ENCODE measurements around the gene BMF.
"Not testable (repeated sequence)": the region's sequence is repeated elsewhere in the genome, so short reads cannot be mapped to it uniquely, and the experiment has no call there.

The BMF gene

DNA sequence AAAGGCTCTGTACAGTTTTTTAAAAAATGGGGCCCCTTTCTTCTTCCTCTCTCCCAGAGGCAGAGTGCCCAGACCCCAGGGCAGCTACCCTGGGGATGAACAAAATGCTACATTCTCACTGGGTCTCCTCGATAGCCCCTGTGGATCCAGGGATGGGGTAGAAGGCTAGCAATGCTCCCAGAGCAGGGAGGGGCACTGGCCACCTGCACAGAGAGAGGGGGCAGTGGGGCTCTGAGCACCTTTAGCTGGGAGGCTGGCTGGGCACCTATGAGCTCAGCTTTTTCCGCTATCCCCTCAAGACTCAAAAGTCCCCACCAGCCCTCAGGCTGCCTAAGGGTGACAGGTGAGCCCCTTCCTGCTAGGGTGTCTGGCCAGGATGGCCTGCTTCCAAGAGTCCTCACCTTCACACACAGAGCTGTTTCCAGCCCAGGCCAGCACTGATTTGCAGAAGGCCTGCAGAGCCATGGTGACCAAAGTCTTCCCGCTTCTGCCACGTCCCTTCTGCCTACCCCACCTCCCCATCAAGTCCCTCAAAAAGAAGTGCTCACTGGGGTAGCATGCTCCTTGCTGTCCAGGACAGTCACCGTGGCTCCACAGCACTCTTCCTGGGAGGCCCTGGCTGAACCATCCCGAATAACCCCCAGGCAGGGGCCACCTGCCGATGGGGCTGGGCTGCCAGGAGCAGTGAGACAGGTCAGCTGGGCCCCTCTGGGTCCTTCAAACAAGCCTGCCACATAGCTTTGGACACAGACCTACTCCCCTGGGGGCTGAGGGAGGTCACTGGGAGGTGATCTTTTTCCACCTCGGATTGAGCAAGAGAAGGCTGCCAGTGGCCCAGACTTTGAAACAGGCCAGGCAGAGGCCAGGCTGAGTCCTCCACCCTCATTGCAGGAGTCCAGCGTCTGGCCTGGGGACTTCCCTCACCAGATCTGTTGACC lies 20.4 kb downstream of the BMF start:
- DNase-seq, result no peak

DNA sequence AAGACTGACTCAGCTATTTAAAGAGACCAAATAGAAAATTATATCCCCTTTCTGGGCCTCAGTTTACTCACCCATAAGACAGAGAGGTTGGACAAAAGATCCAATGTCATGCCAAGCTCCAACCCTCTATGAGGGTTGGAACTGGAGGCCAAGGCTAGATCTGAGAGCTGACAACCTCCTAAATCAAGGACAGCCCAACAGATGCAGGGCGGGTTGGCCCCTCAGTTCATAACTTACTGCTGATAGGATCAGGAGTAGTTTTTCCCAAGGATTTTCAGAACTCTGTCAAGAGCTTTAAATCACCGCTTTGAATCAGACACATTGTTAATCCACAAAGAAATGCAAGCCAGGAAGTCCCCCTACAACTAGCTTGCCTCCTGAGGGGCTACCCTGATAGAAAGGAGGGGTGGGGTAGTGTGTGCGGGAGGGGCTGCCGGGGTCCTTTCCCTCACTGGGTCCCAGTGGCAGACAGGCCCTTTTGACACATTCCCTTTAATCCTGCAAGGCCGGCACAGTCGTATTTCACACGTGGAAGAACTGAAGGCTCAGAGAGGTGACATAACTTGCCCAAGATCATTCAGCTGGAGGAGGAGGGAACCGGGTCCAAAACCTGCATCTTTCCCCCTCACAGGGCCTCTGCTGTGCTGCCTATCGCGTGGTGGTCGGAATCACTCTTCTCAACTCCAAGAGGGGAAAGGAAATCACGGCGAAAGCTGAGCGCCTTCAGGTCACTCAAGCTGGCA lies 21.4 kb downstream of the BMF start:
- DNase-seq, result no peak

DNA sequence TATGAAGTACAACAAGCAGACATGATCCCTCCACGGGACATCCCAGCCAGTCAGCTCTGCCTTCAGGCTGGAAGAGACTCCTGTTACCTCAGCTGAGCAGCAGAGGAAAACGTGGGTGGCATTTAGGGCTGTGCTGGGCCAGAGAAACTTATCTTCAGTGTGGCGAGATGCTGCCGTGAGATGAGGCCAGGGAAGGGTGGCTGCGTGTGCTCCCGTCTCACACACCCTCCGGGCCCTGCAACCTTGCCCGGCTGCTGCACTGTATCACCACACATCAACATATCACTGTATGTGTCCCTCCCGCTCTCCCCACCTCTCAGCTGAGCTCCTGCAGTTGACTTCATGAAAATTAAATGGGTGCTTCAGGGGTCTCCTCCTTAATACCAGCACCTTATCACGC lies 23.4 kb downstream of the BMF start:
- DNase-seq, result peak; percentile 86

DNA sequence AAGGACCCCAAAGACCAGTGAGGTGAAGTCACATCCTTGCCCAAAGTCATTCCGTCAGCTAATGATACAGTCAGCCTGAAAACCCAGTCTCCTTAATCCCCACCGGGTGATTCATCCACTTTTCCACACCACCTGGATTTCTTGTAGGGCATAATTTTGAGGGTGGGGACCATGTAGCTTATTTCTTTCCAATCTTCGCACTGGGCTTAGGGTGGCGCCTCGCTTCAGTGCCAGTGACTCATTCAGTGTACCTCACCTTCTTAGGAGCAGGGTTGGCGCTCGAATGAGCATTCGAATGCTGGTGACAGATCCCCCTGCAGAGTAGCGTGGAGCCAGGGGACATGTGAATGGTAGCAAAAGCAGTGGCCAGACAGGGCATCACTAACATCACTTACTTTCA lies 24.0 kb downstream of the BMF start:
- DNase-seq, result no peak

DNA sequence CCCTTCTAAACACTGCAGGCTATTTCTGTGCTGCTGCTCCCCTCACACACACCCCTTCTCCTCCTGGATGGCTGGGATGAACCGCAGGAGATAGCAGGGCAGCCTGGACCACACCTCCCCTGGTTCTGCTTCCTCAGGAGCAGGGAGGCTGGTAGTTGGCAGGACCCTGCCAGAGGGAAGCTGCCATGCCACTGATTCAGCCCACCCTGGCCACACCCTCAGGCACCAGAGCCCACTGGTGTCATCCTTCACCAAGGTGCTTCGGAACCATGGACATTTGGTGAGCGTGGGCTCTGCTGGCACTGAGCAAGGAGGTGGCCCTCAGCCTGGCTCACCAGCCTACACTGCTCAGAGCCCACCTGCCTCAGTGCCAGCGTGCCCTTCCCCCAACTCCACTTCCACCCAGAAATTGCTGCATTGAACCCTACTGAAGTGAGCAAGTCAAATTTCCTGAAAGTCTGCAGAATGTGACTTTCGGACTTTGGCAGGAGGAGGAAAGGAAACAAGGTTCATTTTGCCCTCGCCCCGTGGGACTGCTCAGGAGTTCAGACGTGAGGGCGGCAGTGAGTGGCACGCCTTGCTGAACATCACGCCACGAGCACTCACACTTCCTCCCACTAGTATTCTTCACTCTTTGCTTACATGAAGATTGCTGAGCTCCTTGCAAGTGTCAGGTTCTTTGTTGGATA lies 26.3 kb downstream of the BMF start:
- DNase-seq, result no peak

DNA sequence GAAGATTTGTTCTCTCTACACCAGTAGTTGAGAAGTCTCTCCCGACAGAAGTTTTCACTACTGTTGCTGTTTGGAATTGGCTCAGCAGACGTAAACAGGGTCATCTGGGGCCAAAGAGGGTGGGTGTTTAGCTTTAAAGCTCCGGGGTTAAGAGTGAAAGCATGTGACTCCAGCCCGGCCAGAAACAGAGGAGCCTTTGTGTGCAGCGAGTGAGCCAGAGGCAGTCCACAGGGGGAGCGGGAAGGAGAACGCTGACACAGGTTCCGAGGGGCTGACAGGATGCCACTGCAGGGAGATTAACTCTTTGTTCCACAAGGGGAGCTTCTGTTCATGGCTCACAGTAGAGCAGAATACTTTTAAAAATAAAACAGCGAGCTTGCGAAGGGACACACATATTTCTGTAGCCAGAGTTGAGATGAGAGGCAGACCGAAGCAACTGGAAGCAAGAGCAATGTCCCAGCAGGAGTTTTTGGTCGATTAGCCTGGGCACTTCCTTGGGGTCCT lies 26.9 kb downstream of the BMF start:
- DNase-seq, result peak; percentile 59

DNA sequence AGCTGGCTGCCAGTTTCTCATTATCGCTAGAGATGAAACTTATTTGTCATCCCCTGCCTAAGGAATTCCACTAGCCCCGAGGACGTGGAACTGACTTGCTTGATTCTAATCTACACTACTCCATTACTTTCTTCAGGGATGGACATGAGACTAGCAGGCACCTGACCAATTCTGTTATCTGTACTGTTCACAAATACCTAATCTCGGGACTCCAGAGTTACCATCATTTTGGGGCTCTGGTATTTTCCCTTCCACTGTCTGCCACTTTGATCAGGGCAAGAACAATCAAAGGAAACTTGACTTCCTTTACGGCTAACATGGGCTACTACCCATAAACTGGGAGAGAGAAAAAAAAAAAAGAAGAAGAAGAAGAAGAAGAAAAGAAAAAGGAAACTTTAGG lies 27.8 kb downstream of the BMF start:
- peak; percentile 66 for DNase-seq

DNA sequence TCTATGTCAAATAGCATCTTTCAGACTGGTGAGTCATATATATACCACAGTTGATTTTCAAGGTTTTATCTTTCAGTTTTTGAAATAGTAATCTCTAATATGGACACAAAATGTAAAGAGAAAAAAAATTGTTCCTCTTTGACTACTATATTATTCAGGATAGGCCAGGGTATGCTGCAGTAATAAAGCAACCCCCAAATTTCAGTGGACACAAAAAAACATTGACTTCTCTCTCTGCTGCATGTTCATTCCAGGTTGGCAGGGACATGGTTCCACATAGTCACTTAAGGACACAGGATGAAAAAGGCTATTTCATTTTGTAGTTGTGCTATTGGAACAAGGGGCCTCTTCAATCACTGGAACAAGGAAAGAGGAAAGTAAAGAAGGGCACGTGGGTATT lies 28.6 kb downstream of the BMF start:
- DNase-seq, result no peak

DNA sequence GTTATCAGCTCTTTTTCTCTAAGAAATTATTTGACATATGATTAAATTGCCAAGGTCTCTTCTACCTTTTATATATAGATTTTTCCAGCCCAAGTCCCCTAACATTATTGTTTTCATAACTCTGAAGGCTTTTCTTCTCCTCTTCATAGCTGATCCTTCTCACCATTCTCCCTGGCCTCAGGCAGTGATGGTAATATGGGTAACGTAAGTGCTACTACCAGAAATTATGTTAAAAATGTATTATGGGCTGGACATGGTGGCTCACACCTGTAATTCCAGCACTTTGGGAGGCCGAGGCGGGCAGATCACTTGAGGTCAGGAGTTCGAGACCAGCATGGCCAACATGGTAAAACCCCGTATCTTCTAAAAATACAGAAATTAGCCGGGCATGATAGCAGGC lies 29.2 kb downstream of the BMF start:
- DNase-seq, result no peak

DNA sequence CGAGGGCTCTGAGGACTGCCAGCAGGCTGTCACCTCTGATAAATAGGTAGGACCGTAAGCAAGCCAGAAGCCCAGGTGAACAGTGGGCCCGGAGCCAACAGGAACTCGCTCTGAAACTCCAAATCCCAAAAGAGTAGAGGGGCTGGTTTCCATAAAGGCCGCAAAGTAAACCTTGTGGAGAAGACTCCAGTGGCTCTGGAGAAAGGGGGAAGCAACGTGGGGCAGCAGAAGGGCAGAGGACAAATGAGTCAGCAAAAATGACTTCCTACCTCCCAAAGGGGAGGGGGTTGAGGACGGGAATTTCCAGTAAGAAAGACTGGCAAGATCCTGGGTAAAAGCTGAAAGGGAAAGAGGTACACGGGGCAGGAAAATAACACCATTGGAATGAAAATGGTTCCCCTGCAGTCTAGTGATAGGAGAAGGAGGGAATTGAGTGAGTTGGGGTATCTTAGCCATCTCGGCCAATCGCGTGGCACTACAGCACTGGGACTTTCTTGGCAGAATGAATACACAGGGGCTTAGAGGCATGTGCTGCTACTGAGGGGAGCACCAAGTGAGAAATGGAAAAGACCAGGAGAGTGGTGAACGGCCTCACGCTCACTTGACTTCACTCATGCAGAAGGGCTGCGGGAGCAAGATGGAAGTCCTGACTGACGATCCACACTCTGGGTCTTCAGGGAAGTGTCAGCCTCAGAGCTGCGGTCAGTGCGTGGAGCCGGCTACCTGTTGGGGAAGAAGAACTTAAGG lies 33.2 kb downstream of the BMF start:
- DNase-seq, result no peak

DNA sequence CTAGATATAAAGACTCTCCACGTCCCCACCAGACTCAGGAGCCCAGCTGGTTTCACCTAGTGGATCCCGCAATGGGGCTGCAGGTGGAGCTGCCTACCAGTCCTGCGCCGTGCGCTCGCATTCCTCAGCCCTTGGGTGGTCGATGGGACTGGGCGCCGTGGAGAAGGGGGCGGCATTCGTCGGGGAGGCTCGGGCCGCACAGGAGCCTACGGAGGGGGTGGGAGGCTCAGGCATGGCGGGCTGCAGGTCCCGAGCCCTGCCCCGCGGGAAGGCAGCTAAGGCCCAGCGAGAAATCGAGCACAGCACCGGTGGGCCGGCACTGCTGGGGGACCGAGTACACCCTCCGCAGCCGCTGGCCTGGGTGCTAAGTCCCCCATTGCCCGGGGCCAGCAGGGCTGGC lies 34.0 kb downstream of the BMF start:
- DNase-seq, result not testable (repeated sequence)

DNA sequence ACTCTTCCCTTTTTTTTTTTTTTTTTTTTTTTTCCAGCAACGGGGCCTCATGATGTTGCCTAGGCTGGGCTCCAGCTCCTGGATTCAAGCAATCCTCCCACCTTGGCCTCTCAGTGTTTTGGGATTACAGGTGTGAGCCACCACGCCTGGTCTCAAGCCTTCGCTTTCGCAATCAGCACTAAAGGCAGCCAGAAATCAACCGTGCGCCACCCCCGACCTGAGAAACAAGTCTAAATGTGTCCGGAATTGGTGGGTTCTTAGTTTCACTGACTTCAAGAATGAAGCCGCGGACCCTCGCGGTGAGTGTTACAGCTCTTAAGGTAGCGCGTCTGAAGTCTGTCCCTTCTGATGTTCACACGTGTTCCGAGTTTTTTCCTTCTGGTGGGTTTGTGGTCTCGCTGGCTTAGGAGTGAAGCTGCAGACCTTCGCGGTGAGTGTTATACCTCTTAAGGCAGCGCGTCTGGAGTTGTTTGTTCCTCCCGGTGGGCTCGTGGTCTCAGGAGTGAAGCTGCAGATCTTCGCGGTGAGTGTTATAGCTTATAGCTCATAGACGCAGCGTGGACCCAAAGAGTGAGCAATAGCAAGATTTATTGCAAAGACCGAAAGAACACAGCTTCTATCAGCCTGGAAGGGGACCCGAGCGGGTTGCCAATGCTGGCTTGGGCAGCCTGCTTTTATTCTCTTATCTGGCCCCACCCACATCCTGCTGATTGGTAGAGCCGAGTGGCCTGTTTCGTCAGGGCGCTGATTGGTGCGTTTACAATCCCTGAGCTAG lies 34.8 kb downstream of the BMF start:
- not testable (repeated sequence) for DNase-seq

DNA sequence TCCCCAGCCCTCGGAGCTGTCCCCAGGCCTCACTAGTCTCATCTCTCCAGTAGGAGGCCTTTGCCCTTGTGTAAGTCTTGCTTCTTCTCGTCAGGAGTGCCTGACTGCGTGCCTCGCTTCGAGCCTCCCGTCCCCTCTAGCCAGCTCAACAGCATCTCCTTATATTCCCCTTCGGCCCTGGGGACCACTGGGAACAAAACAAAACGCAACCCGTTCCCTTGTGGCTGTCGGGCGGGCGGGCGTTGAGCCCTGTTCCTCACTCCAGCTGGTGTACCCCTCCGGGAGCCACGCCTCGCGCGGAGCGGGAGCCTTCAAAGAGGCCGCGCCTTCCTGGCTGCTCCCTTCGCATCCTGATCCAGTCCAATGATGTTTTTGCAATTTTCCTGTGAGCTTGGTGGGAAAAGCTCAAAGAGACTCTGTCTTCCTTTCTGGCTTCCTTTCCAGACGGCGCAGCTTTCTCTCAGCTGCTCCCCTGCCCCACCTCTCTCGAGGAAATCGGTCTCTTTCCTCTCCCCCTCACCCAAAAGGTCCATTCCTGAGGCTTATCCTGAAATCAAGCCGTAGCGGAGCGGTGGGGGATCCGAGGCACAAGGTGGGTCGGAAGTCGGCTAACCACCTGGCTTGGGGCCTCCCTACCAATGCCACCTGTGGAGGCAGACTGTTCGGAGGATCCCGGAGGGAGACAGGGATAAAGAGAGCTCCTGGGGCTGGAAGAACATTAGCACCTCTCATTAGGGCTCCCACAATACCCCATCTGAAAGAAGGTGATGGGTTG lies 36.3 kb downstream of the BMF start:
- DNase-seq, result no peak

DNA sequence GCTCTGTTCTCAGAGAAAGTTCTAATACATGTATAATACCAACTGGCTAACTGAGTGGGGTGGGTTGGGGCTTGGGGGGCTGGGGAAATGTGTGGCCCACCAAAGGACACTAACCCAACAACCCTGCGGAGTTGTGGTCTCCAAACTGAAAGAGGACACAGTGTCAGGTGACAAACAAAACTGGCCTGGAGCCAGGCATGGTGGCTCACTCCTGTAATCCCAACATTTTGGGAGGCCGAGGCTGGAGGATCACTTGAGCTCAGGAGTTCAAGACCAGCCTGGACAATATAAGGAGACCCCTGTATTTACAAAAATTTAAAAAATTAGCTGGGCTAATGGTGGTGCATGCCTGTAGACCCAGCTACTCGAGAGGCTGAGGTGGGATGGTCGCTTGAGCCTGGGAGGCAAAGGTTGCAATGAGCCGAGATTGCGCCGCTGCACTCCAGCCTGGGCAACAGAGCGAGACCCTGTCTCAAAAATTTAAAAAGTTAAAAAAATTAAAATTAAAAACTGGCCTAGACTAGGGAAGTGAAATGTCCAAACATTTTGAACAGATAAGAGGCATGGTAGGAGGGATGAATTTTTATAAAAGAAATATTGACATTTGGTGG lies 38.0 kb downstream of the BMF start:
- DNase-seq, result no peak

DNA sequence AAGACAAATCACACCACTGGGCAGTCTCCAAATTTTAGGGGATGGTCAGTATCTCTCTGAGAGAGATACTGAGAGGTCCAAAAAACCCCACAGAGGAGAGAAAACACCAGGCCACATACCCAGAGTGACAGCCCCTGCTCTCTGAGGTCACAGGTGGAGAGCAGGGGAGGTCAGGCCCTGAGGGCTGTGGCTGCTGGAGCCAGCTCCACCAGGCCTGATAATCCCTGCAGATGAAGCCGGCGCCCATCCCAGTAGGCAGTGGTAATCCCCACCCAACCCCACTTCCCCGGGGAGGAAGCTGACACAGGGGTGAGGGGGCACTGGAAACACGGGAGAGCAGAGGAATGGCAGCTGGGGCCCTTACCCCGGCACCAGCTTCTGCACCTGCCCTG lies 38.5 kb downstream of the BMF start:
- no peak for DNase-seq

DNA sequence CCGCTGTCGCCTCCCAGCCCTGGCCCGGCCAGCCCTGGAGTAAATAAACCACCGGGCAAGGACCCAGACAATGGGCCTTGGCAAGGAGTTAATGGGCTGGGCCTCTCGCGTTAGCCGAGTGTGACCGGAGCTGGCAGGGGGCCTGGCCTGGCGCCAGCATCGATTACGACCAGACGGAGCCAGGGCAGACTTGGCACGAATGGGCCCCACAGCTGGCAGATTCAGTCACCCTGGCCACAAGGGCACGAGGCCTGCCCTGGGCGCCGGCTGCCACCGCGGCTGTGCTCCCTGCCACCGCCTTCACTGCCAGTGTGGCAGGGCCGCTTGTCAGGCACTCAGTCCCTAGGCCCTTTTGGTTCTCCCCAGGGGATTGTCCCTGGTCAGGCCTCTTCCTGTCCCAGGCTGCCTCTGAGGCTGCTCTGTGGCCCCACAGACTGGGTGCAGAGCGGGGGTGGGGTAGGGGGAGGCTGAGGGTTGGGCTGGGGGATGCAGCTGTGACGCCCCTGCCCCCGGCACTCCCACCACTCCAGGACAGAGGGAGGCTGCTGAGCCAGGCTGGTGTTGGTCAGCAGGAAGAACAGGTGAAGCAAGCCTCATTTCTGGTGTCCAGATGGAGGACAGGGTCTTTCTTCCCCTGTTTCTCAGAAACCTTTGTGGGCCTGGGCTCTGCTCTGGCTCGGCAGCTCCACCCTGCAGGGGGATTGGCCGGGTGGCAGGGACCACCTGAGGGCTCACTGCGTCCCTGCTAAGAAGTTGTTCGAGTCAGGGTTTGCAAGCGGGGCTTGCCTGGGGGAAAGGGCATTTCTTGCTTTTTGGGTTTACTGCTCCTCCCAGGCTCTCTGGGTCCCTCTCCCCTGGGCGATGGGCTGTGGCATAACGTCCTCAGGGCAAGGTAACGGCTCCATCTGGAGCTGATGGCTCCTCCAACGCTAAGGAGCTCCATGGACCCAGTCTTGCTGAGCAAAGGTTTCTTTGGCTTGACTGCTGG lies 39.2 kb downstream of the BMF start:
- DNase-seq, result peak; percentile 91

DNA sequence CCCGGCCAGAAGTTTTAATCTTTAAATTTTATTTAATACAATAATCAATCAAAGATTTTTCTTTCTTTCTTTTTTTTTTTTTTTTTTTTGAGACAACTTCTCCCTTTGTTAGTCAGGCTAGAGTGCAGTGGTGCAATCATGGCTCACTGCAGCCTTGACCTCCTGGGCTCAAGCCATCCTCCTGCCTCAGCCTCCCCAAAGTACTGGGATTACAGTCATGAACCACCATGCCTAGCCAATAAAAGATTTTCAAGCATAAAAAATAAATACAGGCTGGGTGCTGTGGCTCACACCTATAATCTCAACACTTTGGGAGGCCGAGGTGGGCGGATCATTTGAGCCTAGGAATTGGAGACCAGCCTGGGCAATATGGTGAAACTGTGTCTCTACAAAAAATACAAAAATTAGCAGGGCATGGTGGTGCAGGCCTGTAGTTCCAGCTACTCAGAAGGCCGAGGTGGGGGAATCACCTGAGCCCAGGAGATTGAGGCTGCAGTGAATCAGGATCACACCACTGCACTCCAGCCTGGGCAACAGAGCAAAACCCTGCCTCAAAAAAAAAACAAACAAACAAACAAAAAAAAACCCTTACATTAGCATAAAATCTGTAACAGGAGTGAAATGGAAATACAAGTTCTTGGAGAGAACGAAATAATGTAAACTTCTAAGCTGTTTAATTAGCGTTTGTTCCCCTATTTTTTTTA lies 40.6 kb downstream of the BMF start:
- DNase-seq, result no peak

DNA sequence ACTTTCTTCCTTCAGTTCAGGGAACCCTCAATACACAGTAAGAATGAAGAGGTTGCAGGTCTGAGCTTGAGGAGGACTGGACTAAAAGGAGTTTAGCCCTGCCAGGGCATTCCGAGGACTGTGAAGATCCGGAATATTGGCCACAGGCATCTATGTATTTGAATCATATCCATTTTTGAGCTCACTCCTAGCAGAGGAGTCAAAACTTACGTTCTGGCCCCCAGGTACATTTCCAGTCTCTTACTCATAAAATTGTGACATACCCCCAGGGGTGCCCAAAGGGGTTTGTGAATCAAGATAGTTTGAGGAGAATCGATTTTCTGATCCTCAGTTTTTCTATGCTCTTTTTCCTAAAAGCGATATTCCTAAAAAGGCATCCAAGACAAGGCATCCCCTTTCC lies 42.1 kb downstream of the BMF start:
- DNase-seq, result no peak

DNA sequence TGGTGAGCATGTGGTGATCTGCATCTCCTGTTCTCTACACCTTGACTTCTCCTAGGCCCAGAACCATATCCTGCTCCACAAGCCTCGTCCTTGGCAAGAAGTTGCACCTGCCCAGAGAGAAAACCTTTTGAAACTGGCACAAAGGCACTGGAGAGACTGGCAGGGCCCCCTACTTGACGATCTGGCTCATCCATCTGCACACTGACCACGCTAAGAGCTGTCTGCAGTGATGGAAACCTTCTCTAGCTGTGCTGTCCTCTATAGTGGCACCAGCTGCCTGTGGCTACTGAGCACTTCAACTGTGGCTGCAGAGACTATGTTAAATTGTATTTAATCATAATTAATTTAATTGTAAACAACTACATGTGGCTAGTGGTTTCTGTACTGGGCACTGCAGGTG lies 43.5 kb downstream of the BMF start:
- no peak for DNase-seq
